BE2C (cell line): Measurements from ENCODE around the gene PTPDC1.

ENCODE experiments used
- DNase-seq: peaks from one replicate; pipeline ENCODE4 v3.0.0-alpha.2; 2020
- H3K27me3 ChIP-seq: fragments of 250-450 bp; sonication (Bioruptor Pico); 2 replicates; pipeline ENCODE4 v1.5.1; 2020; ENCODE audit warnings: mild to moderate bottlenecking
- H3K36me3 ChIP-seq: fragments of 250-450 bp; sonication (Bioruptor Pico); 2 replicates; pipeline ENCODE4 v1.5.1; 2020; ENCODE audit warnings: mild to moderate bottlenecking
- H3K4me1 ChIP-seq: fragments of 250-450 bp; sonication (Bioruptor Pico); 2 replicates; pipeline ENCODE4 v1.5.1; 2020
- H3K4me3 ChIP-seq: 2 replicates; pipeline ENCODE4 v1.5.1; 2011; ENCODE audit warnings: low read depth, low read length
- H3K9me3 ChIP-seq: fragments of 250-450 bp; sonication (Bioruptor Pico); 2 replicates; pipeline ENCODE4 v1.5.1; 2020
- CTCF ChIP-seq: IDR thresholded peaks from 2 replicates; pipeline ENCODE4 v1.5.1; 2012; ENCODE audit warnings: mild to moderate bottlenecking, low read depth, low read length

The PTPDC1 gene

DNA sequence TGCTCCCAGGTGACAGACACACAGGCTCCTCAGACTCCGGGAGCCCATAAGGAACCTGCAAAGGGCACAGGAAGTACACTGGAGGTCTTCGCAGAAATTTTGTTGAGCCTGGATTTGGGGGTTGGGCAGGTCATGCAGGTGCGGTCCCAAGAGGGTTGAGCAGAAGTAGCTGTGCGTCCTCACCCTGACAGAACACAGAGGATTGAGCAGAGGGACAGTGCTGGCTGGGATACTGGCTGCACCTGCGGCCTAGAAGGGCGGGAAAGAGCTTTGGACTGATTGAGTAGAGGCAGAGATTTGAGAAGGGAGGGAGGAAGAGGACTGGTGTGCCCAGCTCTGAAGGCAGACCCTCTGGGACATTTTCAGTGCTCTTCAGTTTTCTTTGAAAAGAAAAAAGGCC, 65.4 kb downstream of the PTPDC1 start:
- Histone ChIP-seq H3K4me3 (no peak overlapping the region), H3K36me3 (no peaks in the 10 kb centered on the region), H3K4me1 (no peaks in the 10 kb centered on the region), H3K27me3 (no peaks in the 10 kb centered on the region), H3K9me3 (no peaks in the 10 kb centered on the region)
- TF ChIP-seq CTCF = no peak
- DNase-seq = no peak

- Histone ChIP-seq H3K4me3 (no peak overlapping the region), H3K9me3 (no peaks in the 10 kb centered on the region), H3K27me3 (no peaks in the 10 kb centered on the region), H3K4me1 (no peaks in the 10 kb centered on the region), H3K36me3 (no peaks in the 10 kb centered on the region)
- no peak for TF ChIP-seq CTCF
- DNase-seq = no peak
Observed at GRCh38 chr9:94150279-94150828, 66.1 kb downstream of the PTPDC1 start.

- Histone ChIP-seq H3K27me3 (no peaks in the 10 kb centered on the region), H3K36me3 (no peaks in the 10 kb centered on the region), H3K4me1 (no peaks in the 10 kb centered on the region), H3K4me3 (no peak overlapping the region), H3K9me3 (no peaks in the 10 kb centered on the region)
- TF ChIP-seq CTCF = no peak
- no peak for DNase-seq
Observed at GRCh38 chr9:94150890-94151650, 66.8 kb downstream of the PTPDC1 start.

- H3K4me1 ChIP-seq = no peaks in the 10 kb centered on the region; the same call in 1 of the 2 replicates
- DNase-seq = no peak
- no peak for TF ChIP-seq CTCF
- H3K27me3 ChIP-seq = no peaks in the 10 kb centered on the region
- no peaks in the 10 kb centered on the region for H3K36me3 ChIP-seq
- no peaks in the 10 kb centered on the region for H3K9me3 ChIP-seq
- no peak overlapping the region for H3K4me3 ChIP-seq
Observed at GRCh38 chr9:94153905-94154304, 69.6 kb downstream of the PTPDC1 start.

- Histone ChIP-seq H3K4me1 (no peaks in the 10 kb centered on the region; the same call in 1 of the 2 replicates), H3K36me3 (no peaks in the 10 kb centered on the region), H3K4me3 (no peak overlapping the region), H3K9me3 (no peaks in the 10 kb centered on the region), H3K27me3 (no peaks in the 10 kb centered on the region)
- no peak for DNase-seq
- TF ChIP-seq CTCF = no peak
Observed at GRCh38 chr9:94156348-94157049, 72.2 kb downstream of the PTPDC1 start.
